Progenitor cell of endocrine pancreas (in vitro differentiated cells): ENCODE results near the gene ARID5B. TPM values are rescaled to one million over a fixed set of nuclear protein-coding genes. Genes with fewer than 3 reads are reported as not detected.

Experiments used
- DNase-seq: peaks from one replicate; pipeline ENCODE4 v3.0.0; 2021; ENCODE audit warnings: low spot score; ENCODE audit not compliant: unreplicated experiment
- H3K27ac Mint-ChIP-seq: 2 replicates; pipeline ENCODE4 v1.8.0; 2021; ENCODE audit warnings: mild to moderate bottlenecking, moderate library complexity, mixed read lengths
- H3K27me3 Mint-ChIP-seq: 2 replicates; pipeline ENCODE4 v1.8.0; 2021; ENCODE audit warnings: mixed read lengths
- H3K36me3 Mint-ChIP-seq: 2 replicates; pipeline ENCODE4 v1.8.0; 2022; ENCODE audit warnings: mixed read lengths; ENCODE audit not compliant: insufficient read depth
- H3K4me1 Mint-ChIP-seq: 2 replicates; pipeline ENCODE4 v1.8.0; 2021; ENCODE audit warnings: low read depth, mixed read lengths
- H3K4me3 Mint-ChIP-seq: 2 replicates; pipeline ENCODE4 v1.8.0; 2021; ENCODE audit warnings: low read depth, mild to moderate bottlenecking, moderate library complexity, mixed read lengths
- H3K9me3 Mint-ChIP-seq: 2 replicates; pipeline ENCODE4 v1.8.0; 2021; ENCODE audit warnings: low read depth, mixed read lengths
- CTCF ChIP-seq: fragments of 200-600 bp; sonication (generic); IDR thresholded peaks from one replicate; pipeline ENCODE4 v1.5.0; 2021; ENCODE audit warnings: antibody characterized with exemption, mild to moderate bottlenecking; ENCODE audit not compliant: unreplicated experiment
- total RNA-seq: library from RNA; stranded (reverse); gene quantifications from 2 replicates; pipeline ENCODE4 v1.2.1, GENCODE V29; 2021

Gene ARID5B
- total RNA-seq, 1 donor from 2014 or later, result 19.7 TPM

- Mint-ChIP-seq H3K9me3 (no peaks in the 10 kb centered on the region), H3K36me3 (no peaks in the 10 kb centered on the region), H3K27ac (no peak overlapping the region), H3K27me3 (no peaks in the 10 kb centered on the region), H3K4me3 (no peak overlapping the region), H3K4me1 (no peaks in the 10 kb centered on the region)
- no peak for TF ChIP-seq CTCF
- no peak for DNase-seq
Measured at GRCh38 chr10:62109587-62110293, 208.2 kb downstream of the ARID5B start.

GRCh38 chr10:62112300-62112699, 210.8 kb downstream of the ARID5B start:
- no peak overlapping the region for H3K4me3 Mint-ChIP-seq
- DNase-seq, result no peak
- no peaks in the 10 kb centered on the region for H3K27me3 Mint-ChIP-seq
- no peaks in the 10 kb centered on the region for H3K9me3 Mint-ChIP-seq
- H3K4me1 Mint-ChIP-seq, result no peaks in the 10 kb centered on the region
- H3K27ac Mint-ChIP-seq, result no peak overlapping the region
- H3K36me3 Mint-ChIP-seq, result no peaks in the 10 kb centered on the region
- TF ChIP-seq CTCF, result no peak

GRCh38 chr10:62112963-62113362, 211.5 kb downstream of the ARID5B start:
- no peak for DNase-seq
- H3K9me3 Mint-ChIP-seq, result no peaks in the 10 kb centered on the region
- no peaks in the 10 kb centered on the region for H3K4me1 Mint-ChIP-seq
- TF ChIP-seq CTCF, result no peak
- no peaks in the 10 kb centered on the region for H3K36me3 Mint-ChIP-seq
- H3K27ac Mint-ChIP-seq, result no peak overlapping the region
- no peak overlapping the region for H3K4me3 Mint-ChIP-seq
- H3K27me3 Mint-ChIP-seq, result no peaks in the 10 kb centered on the region

- H3K9me3 Mint-ChIP-seq, result no peaks in the 10 kb centered on the region
- no peak overlapping the region for H3K27ac Mint-ChIP-seq
- no peaks in the 10 kb centered on the region for H3K4me1 Mint-ChIP-seq
- no peak for DNase-seq
- no peak overlapping the region for H3K4me3 Mint-ChIP-seq
- no peaks in the 10 kb centered on the region for H3K36me3 Mint-ChIP-seq
- no peak for TF ChIP-seq CTCF
- no peaks in the 10 kb centered on the region for H3K27me3 Mint-ChIP-seq
Measured at GRCh38 chr10:62113680-62114079, 212.2 kb downstream of the ARID5B start.

GRCh38 chr10:62115321-62115720, 213.8 kb downstream of the ARID5B start:
- Mint-ChIP-seq H3K27ac (no peak overlapping the region), H3K36me3 (no peaks in the 10 kb centered on the region), H3K4me3 (no peak overlapping the region), H3K27me3 (no peaks in the 10 kb centered on the region), H3K4me1 (no peaks in the 10 kb centered on the region), H3K9me3 (peaks cover 3% of the 10 kb centered on the region)
- no peak for DNase-seq
- TF ChIP-seq CTCF, result no peak
